Cerebellar nuclear complex (tissue), 1 donor: ENCODE data around the gene C1QA.

ENCODE experiments used
- DNase-seq, 2 experiments: peaks; one replicate each; lab custom pipeline; 2025; lab: John Stamatoyannopoulos, UW

Gene C1QA

GRCh38 chr1:22612671-22613571, 23.5 kb upstream of the C1QA start:
- DNase-seq, result peak in 1 of 2 experiments; percentile 20

GRCh38 chr1:22613572-22613918, 22.9 kb upstream of the C1QA start:
- DNase-seq, result no peak

- DNase-seq, result no peak
Measured at GRCh38 chr1:22613951-22614350, 22.5 kb upstream of the C1QA start.

GRCh38 chr1:22615886-22616285, 20.5 kb upstream of the C1QA start:
- DNase-seq, result no peak

- DNase-seq, result no peak
Measured at GRCh38 chr1:22616571-22616970, 19.9 kb upstream of the C1QA start.

- no peak for DNase-seq
Measured at GRCh38 chr1:22618056-22618455, 18.4 kb upstream of the C1QA start.

GRCh38 chr1:22619252-22619651, 17.2 kb upstream of the C1QA start:
- no peak for DNase-seq

- DNase-seq, result no peak
Measured at GRCh38 chr1:22619798-22620197, 16.6 kb upstream of the C1QA start.

- DNase-seq, result no peak
Measured at GRCh38 chr1:22621761-22622160, 14.7 kb upstream of the C1QA start.

GRCh38 chr1:22625262-22625925, 11.0 kb upstream of the C1QA start:
- DNase-seq, result no peak

- DNase-seq, result no peak
Measured at GRCh38 chr1:22626237-22627157, 9.9 kb upstream of the C1QA start.

GRCh38 chr1:22627331-22627730, 9.1 kb upstream of the C1QA start:
- DNase-seq, result no peak

GRCh38 chr1:22628698-22629444, 7.6 kb upstream of the C1QA start:
- no peak for DNase-seq

GRCh38 chr1:22629886-22630285, 6.5 kb upstream of the C1QA start:
- no peak for DNase-seq

GRCh38 chr1:22633697-22634463, 2.5 kb upstream of the C1QA start:
- no peak for DNase-seq

- no peak for DNase-seq
Measured at GRCh38 chr1:22635436-22635835, 992 bp upstream of the C1QA start.

GRCh38 chr1:22636927-22637326, 499 bp downstream of the C1QA start:
- DNase-seq, result no peak

GRCh38 chr1:22637907-22638445, 1.5 kb downstream of the C1QA start:
- no peak for DNase-seq

GRCh38 chr1:22638476-22639234, 2.2 kb downstream of the C1QA start:
- DNase-seq, result no peak

- DNase-seq, result no peak
Measured at GRCh38 chr1:22639286-22639685, 2.9 kb downstream of the C1QA start.
